Keratinocyte (primary cell): Measurements from ENCODE around the gene DIDO1.

ENCODE experiments used
- EZH2 ChIP-seq: IDR thresholded peaks from one replicate; pipeline ENCODE4 v1.6.1; 2012; ENCODE audit warnings: inconsistent platforms, mild to moderate bottlenecking, low read length, moderate library complexity
- TF ChIP-seq, protein P1 (sequence below), 3 experiments: IDR thresholded peaks in 1 of 3; conservative IDR thresholded peaks in 1 of 3; optimal IDR thresholded peaks in 1 of 3; 2 replicates in 2 of 3; 3 replicates in 1 of 3; pipeline versions ENCODE3 to v1.5.1; 2011; ENCODE audit warnings: low read length in 3 of 3, mild to moderate bottlenecking in 3 of 3, moderate library complexity in 2 of 3, control low read depth in 1 of 3, inconsistent platforms in 1 of 3; ENCODE audit not compliant: insufficient read depth in 2 of 3; ENCODE audit errors: extremely low read depth in 1 of 3

DNA sequence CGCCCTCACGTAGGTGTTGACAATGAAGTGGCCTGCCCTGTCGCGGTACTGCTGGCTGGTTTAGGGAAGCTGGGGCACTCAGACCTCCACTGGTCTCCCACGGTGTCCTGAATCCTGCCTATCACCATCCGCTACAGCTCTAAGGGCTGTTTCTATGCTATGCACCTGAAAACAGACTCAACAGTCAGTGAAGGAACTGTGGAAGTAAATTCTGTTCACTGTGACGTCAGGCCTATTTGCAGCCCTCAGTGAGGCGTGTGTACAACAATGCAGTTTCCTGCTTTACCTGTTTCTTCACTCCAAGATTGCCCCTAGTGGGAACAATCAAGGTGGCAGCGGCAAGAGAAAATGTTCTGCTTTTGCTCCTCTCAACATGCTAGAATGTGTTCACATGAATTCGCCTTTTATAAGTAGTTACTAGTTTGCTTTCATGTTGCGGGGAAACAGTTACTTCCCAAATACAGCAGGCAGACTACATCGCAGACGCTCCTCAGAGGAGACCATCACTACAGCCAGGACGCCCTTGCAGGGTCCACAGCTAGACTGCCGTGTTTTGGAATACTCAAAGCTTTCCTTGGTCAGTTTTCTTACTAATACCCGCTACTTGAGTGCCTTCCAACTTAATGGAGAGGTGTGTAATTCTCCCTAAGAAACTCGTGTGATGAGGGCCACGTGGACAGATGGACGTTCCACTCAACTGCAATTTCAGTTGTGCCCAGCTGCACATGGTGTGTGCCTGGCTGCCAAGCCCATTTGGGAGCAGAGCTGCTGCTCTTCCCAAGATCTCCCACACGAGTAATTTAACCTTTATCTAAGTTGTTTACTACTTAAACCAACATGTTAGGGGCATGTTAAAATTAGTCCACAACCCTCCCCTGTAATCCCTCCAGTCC, 25.4 kb downstream of the DIDO1 start:
- TF ChIP-seq, protein P1, sequence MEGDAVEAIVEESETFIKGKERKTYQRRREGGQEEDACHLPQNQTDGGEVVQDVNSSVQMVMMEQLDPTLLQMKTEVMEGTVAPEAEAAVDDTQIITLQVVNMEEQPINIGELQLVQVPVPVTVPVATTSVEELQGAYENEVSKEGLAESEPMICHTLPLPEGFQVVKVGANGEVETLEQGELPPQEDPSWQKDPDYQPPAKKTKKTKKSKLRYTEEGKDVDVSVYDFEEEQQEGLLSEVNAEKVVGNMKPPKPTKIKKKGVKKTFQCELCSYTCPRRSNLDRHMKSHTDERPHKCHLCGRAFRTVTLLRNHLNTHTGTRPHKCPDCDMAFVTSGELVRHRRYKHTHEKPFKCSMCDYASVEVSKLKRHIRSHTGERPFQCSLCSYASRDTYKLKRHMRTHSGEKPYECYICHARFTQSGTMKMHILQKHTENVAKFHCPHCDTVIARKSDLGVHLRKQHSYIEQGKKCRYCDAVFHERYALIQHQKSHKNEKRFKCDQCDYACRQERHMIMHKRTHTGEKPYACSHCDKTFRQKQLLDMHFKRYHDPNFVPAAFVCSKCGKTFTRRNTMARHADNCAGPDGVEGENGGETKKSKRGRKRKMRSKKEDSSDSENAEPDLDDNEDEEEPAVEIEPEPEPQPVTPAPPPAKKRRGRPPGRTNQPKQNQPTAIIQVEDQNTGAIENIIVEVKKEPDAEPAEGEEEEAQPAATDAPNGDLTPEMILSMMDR (optimal IDR thresholded peaks at IDR 0.05 in 1 of 3, IDR thresholded peaks at IDR 0.05 in 1 of 3, conservative IDR thresholded peaks at IDR 0.05 in 1 of 3; ENCODE audit: extremely low read depth in 1 of 3, insufficient read depth in 2 of 3, low read length in 3 of 3), result peak; percentile 46 to 59 (median 47)
- TF ChIP-seq EZH2, result no peak
